Urinary bladder (tissue), 4 donors: ENCODE measurements around the gene YWHAB. TPM values are rescaled to one million over a fixed set of nuclear protein-coding genes. Genes with fewer than 3 reads are reported as not detected.

Experiments used
- DNase-seq: peaks from one replicate; pipeline ENCODE4 v3.0.0-alpha.2; 2015; ENCODE audit errors: extremely low spot score
- H3K27ac ChIP-seq: one replicate; pipeline ENCODE4 v1.5.1; 2013; ENCODE audit warnings: low read depth, mild to moderate bottlenecking, moderate library complexity
- H3K36me3 ChIP-seq: one replicate; pipeline ENCODE4 v1.6.1; 2013; ENCODE audit warnings: mild to moderate bottlenecking, moderate library complexity; ENCODE audit not compliant: insufficient read depth
- H3K4me1 ChIP-seq: one replicate; pipeline ENCODE4 v1.6.1; 2013; ENCODE audit warnings: mild to moderate bottlenecking, moderate library complexity; ENCODE audit not compliant: insufficient read depth
- H3K4me3 ChIP-seq: one replicate; pipeline ENCODE4 v1.5.1; 2013; ENCODE audit warnings: low read depth, low read length
- WGBS: extraction: QIAGEN DNeasy Blood & Tissue Kit; methylation state at CpG from one replicate; pipeline ENCODE4 v1.1.7; 2013; 5-methylcytosine and 5-hydroxymethylcytosine counted together
- polyA plus RNA-seq: library from polyadenylated mRNA; stranded (reverse); fragments of 200-250 nt; gene quantifications from one replicate; pipeline ENCODE4 v1.2.3, GENCODE V29; 2013
- total RNA-seq: library from RNA; depleted of rRNA; stranded (reverse); fragments of >200 nt; gene quantifications from one replicate; pipeline ENCODE4 v1.2.3, GENCODE V29; 2014
- donor health status: healthy with polysubstance abuse.
- donor health status: healthy.

YWHAB gene
- total and polyA plus RNA-seq, 2 donors = 99.1 to 129 TPM

DNA sequence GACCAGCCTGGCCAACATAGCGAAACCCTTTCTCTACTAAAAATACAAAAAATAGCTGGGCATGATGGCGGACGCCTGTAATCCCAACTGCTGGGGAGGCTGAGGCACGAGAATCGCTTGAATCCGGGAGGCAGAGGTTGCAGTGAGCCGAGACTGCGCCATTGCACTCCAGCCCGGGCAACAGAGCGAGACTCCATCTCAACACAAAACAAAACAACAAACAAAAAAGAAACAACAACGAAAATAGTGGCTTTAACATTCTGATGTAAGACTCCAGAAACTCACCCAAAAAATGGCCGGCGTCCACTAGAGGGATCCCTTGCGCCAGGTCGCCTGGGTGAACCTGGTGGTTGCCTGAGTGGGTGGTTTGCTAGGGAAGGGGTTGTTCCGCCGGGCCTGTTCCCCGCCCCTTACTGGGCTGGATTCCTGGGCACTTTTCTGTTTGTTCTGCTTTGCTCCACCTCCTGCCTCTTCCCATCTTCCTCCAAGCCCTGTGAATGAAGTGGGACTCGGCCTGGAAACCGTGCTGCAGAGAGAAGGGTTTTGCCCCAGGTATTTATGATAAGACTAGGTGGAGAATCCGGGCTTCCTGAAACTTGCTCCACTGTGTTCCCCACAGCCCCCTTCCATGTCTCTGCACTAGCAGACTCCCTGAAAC lies 25.9 kb downstream of the YWHAB start:
- no peak for DNase-seq
- Histone ChIP-seq H3K36me3 (no peaks in the 10 kb centered on the region), H3K4me3 (no peak overlapping the region), H3K4me1 (no peaks in the 10 kb centered on the region), H3K27ac (no peak overlapping the region)
- WGBS = 61% methylated on average over 21 of the region's 21 CpGs

- Histone ChIP-seq H3K4me1 (no peaks in the 10 kb centered on the region), H3K36me3 (no peaks in the 10 kb centered on the region), H3K4me3 (no peak overlapping the region), H3K27ac (no peak overlapping the region)
- no peak for DNase-seq
- 92% methylated on average over 2 of the region's 2 CpGs for WGBS
Measured at GRCh38 chr20:44912189-44912588, 26.7 kb downstream of the YWHAB start.

DNA sequence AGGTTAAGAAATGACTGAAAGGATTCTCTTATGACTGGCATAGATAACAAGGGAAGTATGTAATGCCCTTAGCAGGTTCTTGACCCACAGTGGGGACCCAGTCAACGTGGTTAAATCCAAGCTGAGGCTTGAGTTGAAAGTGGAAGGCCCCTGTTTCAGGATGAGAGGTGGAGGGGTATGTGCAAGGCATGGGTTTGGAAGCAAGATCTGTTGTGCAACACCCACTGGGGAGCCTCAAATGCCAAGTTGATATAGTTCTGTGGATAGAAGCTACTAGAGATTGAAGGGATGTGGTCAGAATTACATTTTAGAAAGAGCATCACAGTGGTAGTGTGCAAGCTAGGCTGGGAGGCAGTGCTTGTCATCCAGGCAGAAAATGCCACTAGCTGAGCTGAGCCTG lies 29.4 kb downstream of the YWHAB start:
- WGBS = 70% methylated on average over 1 of the region's 1 CpG
- Histone ChIP-seq H3K4me1 (no peaks in the 10 kb centered on the region), H3K4me3 (no peak overlapping the region), H3K27ac (no peak overlapping the region), H3K36me3 (no peaks in the 10 kb centered on the region)
- DNase-seq = no peak

- no peak overlapping the region for H3K4me3 ChIP-seq
- no peaks in the 10 kb centered on the region for H3K36me3 ChIP-seq
- H3K27ac ChIP-seq = no peak overlapping the region
- DNase-seq = no peak
- no peaks in the 10 kb centered on the region for H3K4me1 ChIP-seq
- 95% methylated on average over 12 of the region's 12 CpGs for WGBS
Measured at GRCh38 chr20:44916586-44916985, 31.1 kb downstream of the YWHAB start.

GRCh38 chr20:44917399-44917798 lies 31.9 kb downstream of the YWHAB start:
- H3K36me3 ChIP-seq = no peaks in the 10 kb centered on the region
- DNase-seq = no peak
- 98% methylated on average over 2 of the region's 2 CpGs for WGBS
- H3K27ac ChIP-seq = no peak overlapping the region
- no peak overlapping the region for H3K4me3 ChIP-seq
- no peaks in the 10 kb centered on the region for H3K4me1 ChIP-seq

DNA sequence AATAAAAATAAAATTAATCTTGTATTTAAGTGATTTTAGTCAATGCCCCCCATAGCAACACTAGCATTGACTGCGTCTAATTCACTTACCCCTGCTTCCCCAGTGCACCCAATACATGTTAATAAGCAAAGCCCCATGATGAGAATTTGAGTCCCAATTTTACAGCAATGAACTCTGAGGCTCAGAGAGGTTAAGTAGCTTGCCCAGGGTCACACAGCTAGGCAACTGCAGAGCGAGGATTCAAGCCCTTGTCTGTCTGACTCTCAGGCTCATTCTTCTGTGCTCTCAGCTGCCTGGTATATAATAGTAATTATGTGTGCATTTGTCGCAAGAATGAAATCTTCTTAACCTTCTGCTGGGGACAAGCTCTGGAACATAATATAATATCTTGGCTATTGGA lies 32.8 kb downstream of the YWHAB start:
- Histone ChIP-seq H3K27ac (no peak overlapping the region), H3K4me3 (no peak overlapping the region), H3K36me3 (no peaks in the 10 kb centered on the region), H3K4me1 (no peaks in the 10 kb centered on the region)
- DNase-seq = no peak
- 97% methylated on average over 3 of the region's 3 CpGs for WGBS

DNA sequence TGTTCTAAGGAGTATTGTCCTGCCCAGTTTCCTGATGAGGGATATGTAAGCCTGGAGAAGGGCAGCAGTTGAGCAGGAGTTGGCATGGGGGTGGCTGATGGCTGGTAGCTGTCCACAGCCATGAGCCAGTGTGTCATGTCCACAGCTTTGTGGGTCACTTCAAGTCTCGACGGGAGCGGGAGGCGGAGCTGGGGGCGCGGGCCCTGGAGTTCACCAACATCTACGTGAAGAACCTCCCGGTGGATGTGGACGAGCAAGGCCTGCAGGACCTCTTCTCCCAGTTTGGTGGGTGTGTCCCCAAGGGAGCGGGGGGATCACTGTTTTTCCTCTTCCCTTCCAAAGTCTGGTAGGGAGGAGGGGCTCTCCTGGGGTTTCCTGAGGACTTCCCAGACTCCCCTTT lies 33.3 kb downstream of the YWHAB start:
- no peak overlapping the region for H3K4me3 ChIP-seq
- H3K4me1 ChIP-seq = no peaks in the 10 kb centered on the region
- WGBS = 93% methylated on average over 10 of the region's 10 CpGs
- DNase-seq = no peak
- H3K27ac ChIP-seq = no peak overlapping the region
- H3K36me3 ChIP-seq = no peaks in the 10 kb centered on the region

DNA sequence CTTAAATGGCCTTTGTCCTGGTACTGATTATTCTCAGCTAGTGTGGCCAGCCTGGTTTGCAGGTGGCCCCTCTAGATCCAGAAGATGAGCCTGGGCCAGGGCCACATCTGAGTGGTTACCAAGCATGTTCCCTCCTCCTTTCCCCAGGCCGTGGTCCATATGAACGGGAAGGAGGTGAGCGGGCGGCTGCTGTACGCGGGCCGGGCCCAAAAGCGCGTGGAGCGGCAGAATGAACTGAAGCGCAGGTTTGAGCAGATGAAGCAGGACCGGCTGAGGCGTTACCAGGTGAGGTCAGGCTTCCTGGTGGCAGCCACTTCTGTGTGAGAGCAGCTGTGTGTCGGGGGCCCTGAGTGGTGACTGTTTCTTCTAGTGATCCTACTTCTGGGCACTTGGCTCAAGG lies 35.9 kb downstream of the YWHAB start:
- no peaks in the 10 kb centered on the region for H3K4me1 ChIP-seq
- no peaks in the 10 kb centered on the region for H3K36me3 ChIP-seq
- H3K4me3 ChIP-seq = no peak overlapping the region
- WGBS = 98% methylated on average over 14 of the region's 14 CpGs
- DNase-seq = no peak
- no peak overlapping the region for H3K27ac ChIP-seq

- Histone ChIP-seq H3K36me3 (no peaks in the 10 kb centered on the region), H3K4me3 (no peak overlapping the region), H3K4me1 (no peaks in the 10 kb centered on the region), H3K27ac (no peak overlapping the region)
- WGBS = 67% methylated on average over 4 of the region's 4 CpGs
- no peak for DNase-seq
Measured at GRCh38 chr20:44924541-44924940, 39.0 kb downstream of the YWHAB start.

DNA sequence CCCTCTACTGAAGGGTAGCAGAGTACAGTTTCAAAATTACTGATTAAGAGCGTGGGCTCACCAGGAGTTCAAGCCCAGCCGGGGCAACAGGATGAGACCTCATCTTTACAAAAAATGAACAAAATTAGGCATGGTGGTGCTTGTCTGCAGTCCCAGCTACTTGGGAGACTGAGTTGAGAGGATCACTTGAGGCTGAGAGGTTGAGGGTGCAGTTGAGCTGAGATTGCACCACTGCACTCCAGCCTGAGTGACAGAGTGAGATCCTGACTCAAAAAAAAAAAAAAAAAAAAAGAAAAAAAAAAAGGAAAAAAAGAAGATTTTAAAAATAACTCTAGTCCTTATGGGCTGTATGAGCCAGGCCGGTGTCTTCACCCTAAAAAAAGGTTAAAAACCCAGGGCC lies 43.1 kb downstream of the YWHAB start:
- Histone ChIP-seq H3K27ac (no peak overlapping the region), H3K4me3 (no peak overlapping the region), H3K36me3 (no peaks in the 10 kb centered on the region), H3K4me1 (no peaks in the 10 kb centered on the region)
- DNase-seq = no peak
- WGBS = 85% methylated on average over 3 of the region's 3 CpGs

DNA sequence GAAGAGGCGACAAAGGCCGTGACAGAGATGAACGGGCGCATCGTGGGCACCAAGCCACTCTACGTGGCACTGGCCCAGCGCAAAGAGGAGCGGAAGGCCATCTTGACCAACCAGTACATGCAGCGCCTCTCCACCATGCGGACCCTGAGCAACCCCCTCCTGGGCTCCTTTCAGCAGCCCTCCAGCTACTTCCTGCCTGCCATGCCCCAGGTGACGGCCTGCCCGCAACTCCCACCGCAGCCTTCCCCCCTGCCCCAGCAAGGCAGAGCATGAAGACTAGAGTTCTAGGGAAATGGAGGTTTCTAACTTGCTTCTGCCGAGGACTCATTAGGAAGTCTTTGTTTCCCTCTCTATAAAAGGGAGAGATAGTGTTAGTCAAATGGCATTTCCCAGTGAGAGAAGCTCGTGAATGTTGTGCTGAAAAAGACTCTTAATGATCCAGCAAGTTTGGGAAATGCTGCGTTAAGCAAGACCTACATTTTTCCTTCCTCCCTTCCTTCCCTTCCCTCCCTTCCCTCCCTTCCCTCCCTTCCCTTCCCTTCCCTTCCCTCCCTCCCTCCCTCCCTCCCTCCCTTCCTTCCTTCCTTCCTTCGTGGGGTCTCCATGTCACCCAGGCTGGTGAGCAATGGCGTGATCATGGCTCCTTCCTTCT lies 45.1 kb downstream of the YWHAB start:
- H3K27ac ChIP-seq = no peak overlapping the region
- whole genome bisulfite sequencing = 96% methylated on average over 18 of the region's 18 CpGs
- DNase-seq = no peak

GRCh38 chr20:44931911-44932310 lies 46.4 kb downstream of the YWHAB start:
- no peak overlapping the region for H3K27ac ChIP-seq

More for the DNA sequence above, 45.1 kb downstream of the YWHAB start:
- H3K4me1 ChIP-seq = no peaks in the 10 kb centered on the region
- no peaks in the 10 kb centered on the region for H3K36me3 ChIP-seq
- H3K4me3 ChIP-seq = no peak overlapping the region

DNA sequence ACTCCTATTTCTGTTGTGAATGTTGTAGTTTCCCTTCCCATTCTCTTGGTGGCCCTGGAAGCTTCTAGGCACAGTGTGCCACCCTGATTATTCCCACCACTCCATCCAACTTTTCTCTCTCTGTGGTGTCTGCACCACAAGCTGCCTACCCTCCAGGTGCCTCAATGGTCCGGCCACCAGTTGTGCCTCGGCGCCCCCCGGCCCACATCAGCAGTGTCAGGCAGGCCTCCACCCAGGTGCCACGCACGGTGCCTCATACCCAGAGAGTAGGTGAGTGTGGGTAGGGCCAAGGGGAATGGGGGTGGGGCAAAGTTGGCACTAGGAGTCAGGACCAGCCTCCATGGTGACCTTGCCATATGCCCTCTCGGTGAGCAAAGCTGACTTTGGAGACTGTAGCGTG lies 47.4 kb downstream of the YWHAB start:
- 96% methylated on average over 8 of the region's 8 CpGs for WGBS
- DNase-seq = no peak
- no peak overlapping the region for H3K4me3 ChIP-seq
- no peak overlapping the region for H3K27ac ChIP-seq
- H3K36me3 ChIP-seq = no peaks in the 10 kb centered on the region
- no peaks in the 10 kb centered on the region for H3K4me1 ChIP-seq

More at GRCh38 chr20:44931911-44932310, 46.4 kb downstream of the YWHAB start:
- Histone ChIP-seq H3K4me1 (no peaks in the 10 kb centered on the region), H3K4me3 (no peak overlapping the region), H3K36me3 (no peaks in the 10 kb centered on the region)
- WGBS = 86% methylated on average over 3 of the region's 3 CpGs
- no peak for DNase-seq

GRCh38 chr20:44936510-44936909 lies 51.0 kb downstream of the YWHAB start:
- WGBS = 95% methylated on average over 10 of the region's 10 CpGs
- no peaks in the 10 kb centered on the region for H3K4me1 ChIP-seq
- H3K27ac ChIP-seq = no peak overlapping the region
- no peak overlapping the region for H3K4me3 ChIP-seq
- no peak for DNase-seq
- no peaks in the 10 kb centered on the region for H3K36me3 ChIP-seq
